AG04449 (cell line): ENCODE measurements around the gene GARIN3.

Source experiments
- CTCF ChIA-PET: fragments of 350-600 bp; formaldehyde crosslinking; extraction: SDS; loops from one replicate; lab custom pipeline; 2021; ENCODE audit warnings: antibody characterized with exemption; lab: Yijun Ruan, JAX
- POLR2A ChIA-PET: fragments of 400-600, 350-600 bp; formaldehyde crosslinking; extraction: SDS; loops from one replicate; lab custom pipeline; 2020; ENCODE audit warnings: antibody characterized with exemption, inconsistent platforms; lab: Yijun Ruan, JAX
- DNase-seq: peaks from one replicate; pipeline ENCODE4 v3.0.0-alpha.2; 2010; ENCODE audit warnings: low read depth, low spot score
- H3K4me3 ChIP-seq: 2 replicates; pipeline ENCODE4 v1.5.1; 2011; ENCODE audit warnings: low read depth, mild to moderate bottlenecking, control low read depth, low read length
- CTCF ChIP-seq: IDR thresholded peaks from one replicate; pipeline ENCODE4 v1.5.1; 2011; ENCODE audit warnings: mild to moderate bottlenecking, moderate library complexity, low read length, control low read depth, inconsistent platforms; ENCODE audit not compliant: insufficient read depth; ENCODE audit errors: missing control alignments

GARIN3 gene

GRCh38 chr5:157142317-157143126 lies 23.5 kb downstream of the GARIN3 start, which contains the start of gene MED7:
MED7 (minus strand) TSS chr5:157142865; CDS start chr5:157139431, 3,434 bp downstream.
- TF ChIP-seq CTCF: no peak
- ChIA-PET POLR2A (interaction anchor here (0.7 kb wide), 2 partner anchors 111 to 1418 kb away, joined by 3 to 4 read pairs; no protein-coding TSS in a partner anchor), CTCF (interaction anchor here (0.9 to 2.8 kb wide), 3 partner anchors 9 to 166 kb away, joined by 3 to 22 read pairs (median 4); no protein-coding TSS in a partner anchor)
- DNase-seq: peak; percentile 96
- peak within 1 kb of the TSS; percentile 97 for H3K4me3 ChIP-seq

DNA sequence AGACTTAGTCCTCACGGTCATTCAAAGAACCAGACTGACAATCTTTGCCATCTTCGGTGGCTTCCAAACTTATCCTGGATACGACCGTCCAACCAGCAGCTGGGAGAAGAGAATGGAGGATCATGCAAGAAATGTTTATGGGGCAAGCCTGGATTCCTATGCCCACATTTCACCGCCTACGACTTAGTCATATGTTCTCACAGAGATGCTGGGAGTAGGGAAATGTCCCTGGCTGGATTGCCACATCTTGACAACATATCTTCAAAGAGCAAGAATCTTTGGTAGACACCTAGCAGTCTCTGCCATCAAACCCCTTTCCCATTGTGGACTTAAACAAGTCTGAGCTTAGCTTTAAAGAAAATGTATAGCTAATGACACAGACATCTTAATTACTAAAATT lies 28.4 kb downstream of the GARIN3 start:
- CTCF ChIA-PET: interaction anchor here (3.2 kb wide), 1 partner anchor 11 kb away, joined by 13 read pairs; no protein-coding TSS in a partner anchor
- TF ChIP-seq CTCF: no peak
- POLR2A ChIA-PET: no interaction called here
- H3K4me3 ChIP-seq: no peak overlapping the region
- DNase-seq: no peak

DNA sequence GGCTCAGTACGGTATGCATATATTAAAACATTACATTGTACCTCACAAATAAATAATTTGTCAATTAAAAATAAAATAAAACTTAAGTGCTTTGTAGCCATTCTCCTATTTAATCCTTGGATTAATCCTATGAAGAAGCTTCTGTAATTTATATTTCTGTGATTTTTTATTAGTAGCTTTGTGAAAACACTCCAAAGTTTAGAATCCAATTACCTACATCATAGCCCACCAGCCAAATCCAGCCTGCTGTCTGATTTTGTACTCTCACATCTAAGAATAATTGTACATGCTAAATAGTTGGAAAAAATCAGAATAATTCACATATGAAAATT lies 33.8 kb downstream of the GARIN3 start:
- H3K4me3 ChIP-seq: no peak overlapping the region
- CTCF ChIA-PET: interaction anchor here (0.9 to 3.8 kb wide), 9 partner anchors 10 to 1993 kb away, joined by 3 to 22 read pairs (median 4); partner anchors contain the start of gene MED7
- DNase-seq: no peak
- no peak for TF ChIP-seq CTCF
- POLR2A ChIA-PET: no interaction called here

- no peak for TF ChIP-seq CTCF
- ChIA-PET CTCF (interaction anchor here (1.1 to 1.7 kb wide), 2 partner anchors 279 to 1431 kb away, joined by 3 to 4 read pairs; no protein-coding TSS in a partner anchor), POLR2A (no interaction called here)
- no peak for DNase-seq
- no peak overlapping the region for H3K4me3 ChIP-seq
These were observed 35.1 kb downstream of the GARIN3 start for GRCh38 chr5:157130925-157131324.

GRCh38 chr5:157121709-157122108 lies 44.4 kb downstream of the GARIN3 start:
- CTCF ChIA-PET: no interaction called here
- H3K4me3 ChIP-seq: no peak overlapping the region
- DNase-seq: no peak
- POLR2A ChIA-PET: no interaction called here
- no peak for TF ChIP-seq CTCF

DNA sequence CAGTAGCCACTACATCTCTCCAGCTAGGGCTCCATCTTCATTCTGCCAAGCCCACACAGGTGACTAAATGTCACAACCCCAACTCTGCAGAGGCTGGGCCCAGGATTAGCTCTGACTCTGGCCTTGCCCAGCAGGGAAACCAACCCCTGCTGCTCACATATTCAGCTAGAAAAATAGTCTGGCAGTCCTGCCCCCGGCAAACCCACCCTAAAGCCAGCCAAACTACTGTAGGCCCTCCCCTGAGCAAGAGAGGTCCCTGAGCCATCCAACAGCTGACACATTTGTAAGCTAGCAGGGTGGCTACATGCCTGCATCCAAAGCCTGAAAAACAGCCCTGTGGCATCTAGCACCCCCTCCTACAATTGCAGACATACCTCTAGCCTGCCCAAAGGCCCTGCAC lies 46.0 kb downstream of the GARIN3 start:
- H3K4me3 ChIP-seq: no peak overlapping the region
- CTCF ChIA-PET: no interaction called here
- POLR2A ChIA-PET: no interaction called here
- no peak for TF ChIP-seq CTCF
- no peak for DNase-seq
